H1 (cell line): ENCODE data around the gene MPST. TPM values are rescaled to one million over a fixed set of nuclear protein-coding genes. Genes with fewer than 3 reads are reported as not detected.

Source experiments
- ATF2 ChIP-seq: IDR thresholded peaks from 2 replicates; pipeline ENCODE4 v1.6.1; 2012; ENCODE audit warnings: low read length, inconsistent platforms
- CBX5 ChIP-seq: fragments of 300-800, 300-1000 bp; sonication (generic); IDR thresholded peaks from 2 replicates; pipeline ENCODE4 v1.7.1; 2016; ENCODE audit warnings: antibody characterized with exemption, low read length, low read depth
- CHD7 ChIP-seq: fragments of 300-600 bp; sonication (generic); IDR thresholded peaks from 2 replicates; pipeline ENCODE4 v1.7.1; 2012; ENCODE audit warnings: low read length, moderate library complexity, mild to moderate bottlenecking, inconsistent platforms; ENCODE audit not compliant: insufficient replicate concordance
- CREB1 ChIP-seq: IDR thresholded peaks from 2 replicates; pipeline ENCODE4 v1.6.1; 2012; ENCODE audit warnings: inconsistent platforms
- JUND ChIP-seq: IDR thresholded peaks from 2 replicates; pipeline ENCODE4 v1.6.1; 2011; ENCODE audit warnings: mild to moderate bottlenecking, improper control_type of control experiment, low read length
- MAX ChIP-seq: IDR thresholded peaks from 2 replicates; pipeline ENCODE4 v1.6.1; 2012; ENCODE audit warnings: inconsistent platforms
- RAD21 ChIP-seq, 2 experiments: IDR thresholded peaks in 1 of 2; conservative IDR thresholded peaks in 1 of 2; 2 replicates each; pipeline ENCODE4 v1.6.1; 2011; ENCODE audit warnings: low read depth in 2 of 2, low read length in 2 of 2, improper control_type of control experiment in 1 of 2, inconsistent platforms in 1 of 2, mild to moderate bottlenecking in 1 of 2, moderate library complexity in 1 of 2
- TEAD4 ChIP-seq: IDR thresholded peaks from 2 replicates; pipeline ENCODE4 v1.6.1; 2012; ENCODE audit warnings: low read depth, low read length, inconsistent platforms, mixed read lengths
- polyA plus RNA-seq, 7 experiments: library from polyadenylated mRNA; depleted of rRNA in 3 of 7; stranded (reverse) in 5 of 7; unstranded in 2 of 7; fragments of >200 nt in 5 of 7; fragments of 200-250 nt in 2 of 7; gene quantifications; 1 replicate in 5 of 7; 2 replicates in 1 of 7; 4 replicates in 1 of 7; pipeline versions ENCODE4 v1.2.1 to v1.2.3, GENCODE V29; 2011 to 2013; ENCODE audit warnings: missing spikeins in 2 of 7, mixed read lengths in 2 of 7
- total RNA-seq: library from RNA; stranded (reverse); fragmentation: NEBNext Ultra II Directional; extraction: Animal tissue kit (Norgen Biotek cat#: 25700); gene quantifications from 2 replicates; pipeline ENCODE4 v1.2.1, GENCODE V29; 2021

Gene MPST
- total and polyA plus RNA-seq, 2 of the 8 experiments (the other 6 are each of a cell fraction or from before 2014, with no cell fraction given), result 86.0 to 124 TPM

- no peak for TF ChIP-seq CHD7
- TF ChIP-seq CBX5, result no peak
- TF ChIP-seq ATF2, result no peak
- TF ChIP-seq TEAD4, result no peak
- no peak for TF ChIP-seq RAD21 (IDR thresholded peaks at IDR 0.05 in 1 of 2, conservative IDR thresholded peaks at IDR 0.05 in 1 of 2; ENCODE audit: low read depth in 2 of 2, low read length in 2 of 2)
- no peak for TF ChIP-seq MAX
- no peak for TF ChIP-seq CREB1
- no peak for TF ChIP-seq JUND
These were observed 10.1 kb upstream of the MPST start (continued) for GRCh38 chr22:37009490-37009889.
